GM12873 (cell line): ENCODE measurements around the gene PSMB4.

Experiments used
- TF ChIP-seq, protein P1 (sequence below): IDR thresholded peaks from 2 replicates; pipeline ENCODE4 v1.5.1; 2012; ENCODE audit warnings: low read depth, mild to moderate bottlenecking, moderate library complexity, low read length, control low read depth; ENCODE audit not compliant: insufficient read depth; ENCODE audit errors: missing control alignments

Gene PSMB4

DNA sequence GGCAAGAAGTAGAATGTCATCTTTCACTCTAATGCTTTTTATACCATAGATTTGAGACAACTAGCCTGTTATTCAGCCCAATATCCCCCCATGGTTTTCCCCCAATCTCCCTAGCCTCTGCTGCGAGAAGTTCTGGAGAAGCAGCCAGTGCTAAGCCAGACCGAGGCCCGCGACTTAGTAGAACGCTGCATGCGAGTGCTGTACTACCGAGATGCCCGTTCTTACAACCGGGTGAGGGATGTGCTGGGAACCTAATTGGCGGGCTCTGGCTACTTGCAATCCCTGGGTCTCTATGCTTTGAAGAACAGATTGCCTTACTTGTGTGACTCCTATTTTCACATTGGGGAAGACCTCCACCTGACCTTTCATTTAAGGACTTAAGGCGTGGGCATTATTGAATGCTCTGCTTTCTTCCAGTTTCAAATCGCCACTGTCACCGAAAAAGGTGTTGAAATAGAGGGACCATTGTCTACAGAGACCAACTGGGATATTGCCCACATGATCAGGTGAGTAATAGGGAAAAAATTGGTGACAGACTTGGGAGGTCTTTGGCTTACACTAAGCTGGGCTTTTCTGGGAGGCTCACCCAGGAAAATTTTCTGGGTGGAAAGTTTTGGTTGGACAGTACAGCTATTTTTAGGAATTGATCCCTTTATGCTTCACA lies 1.9 kb downstream of the PSMB4 start:
- TF ChIP-seq, protein P1, sequence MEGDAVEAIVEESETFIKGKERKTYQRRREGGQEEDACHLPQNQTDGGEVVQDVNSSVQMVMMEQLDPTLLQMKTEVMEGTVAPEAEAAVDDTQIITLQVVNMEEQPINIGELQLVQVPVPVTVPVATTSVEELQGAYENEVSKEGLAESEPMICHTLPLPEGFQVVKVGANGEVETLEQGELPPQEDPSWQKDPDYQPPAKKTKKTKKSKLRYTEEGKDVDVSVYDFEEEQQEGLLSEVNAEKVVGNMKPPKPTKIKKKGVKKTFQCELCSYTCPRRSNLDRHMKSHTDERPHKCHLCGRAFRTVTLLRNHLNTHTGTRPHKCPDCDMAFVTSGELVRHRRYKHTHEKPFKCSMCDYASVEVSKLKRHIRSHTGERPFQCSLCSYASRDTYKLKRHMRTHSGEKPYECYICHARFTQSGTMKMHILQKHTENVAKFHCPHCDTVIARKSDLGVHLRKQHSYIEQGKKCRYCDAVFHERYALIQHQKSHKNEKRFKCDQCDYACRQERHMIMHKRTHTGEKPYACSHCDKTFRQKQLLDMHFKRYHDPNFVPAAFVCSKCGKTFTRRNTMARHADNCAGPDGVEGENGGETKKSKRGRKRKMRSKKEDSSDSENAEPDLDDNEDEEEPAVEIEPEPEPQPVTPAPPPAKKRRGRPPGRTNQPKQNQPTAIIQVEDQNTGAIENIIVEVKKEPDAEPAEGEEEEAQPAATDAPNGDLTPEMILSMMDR: no peak

DNA sequence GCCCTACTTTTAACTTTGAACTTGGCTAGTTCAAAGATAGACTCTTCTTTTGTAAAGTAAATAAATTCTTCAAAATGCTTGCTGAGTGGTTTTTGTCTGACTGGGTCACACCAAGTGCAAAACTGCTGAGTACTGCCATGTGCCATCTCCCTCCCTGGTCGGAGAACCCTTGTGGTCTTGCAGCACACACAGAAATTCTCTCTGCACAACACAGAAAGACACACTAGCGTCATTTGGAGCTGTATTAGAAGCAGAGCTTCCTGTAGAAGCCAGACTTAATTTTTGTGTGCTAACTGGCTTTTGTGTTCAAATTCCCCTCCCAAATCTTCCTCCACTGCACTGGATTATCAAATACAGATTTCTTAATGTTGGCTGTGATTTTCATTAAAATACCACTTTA lies 2.5 kb downstream of the PSMB4 start:
- TF ChIP-seq, protein P1: no peak

DNA sequence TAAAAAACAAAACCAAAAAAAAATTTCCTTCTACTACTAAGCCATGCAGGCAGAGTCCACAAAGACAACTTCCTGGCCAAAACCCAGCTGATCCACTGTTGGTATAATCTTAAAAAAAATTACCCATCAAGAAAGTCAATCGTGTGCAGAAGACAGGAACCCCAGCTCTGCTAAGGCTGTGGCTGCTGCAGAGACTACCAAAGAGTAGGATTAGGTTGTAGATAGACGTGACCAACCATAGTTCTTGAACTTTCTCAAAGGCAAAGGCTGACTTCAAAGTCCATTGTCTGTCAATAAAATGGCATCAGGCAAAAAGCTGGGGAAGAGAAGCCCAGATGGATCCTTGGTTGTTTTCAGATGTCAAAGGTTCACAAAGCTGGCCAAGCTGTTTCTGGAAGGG lies 3.4 kb downstream of the PSMB4 start:
- TF ChIP-seq, protein P1: no peak

DNA sequence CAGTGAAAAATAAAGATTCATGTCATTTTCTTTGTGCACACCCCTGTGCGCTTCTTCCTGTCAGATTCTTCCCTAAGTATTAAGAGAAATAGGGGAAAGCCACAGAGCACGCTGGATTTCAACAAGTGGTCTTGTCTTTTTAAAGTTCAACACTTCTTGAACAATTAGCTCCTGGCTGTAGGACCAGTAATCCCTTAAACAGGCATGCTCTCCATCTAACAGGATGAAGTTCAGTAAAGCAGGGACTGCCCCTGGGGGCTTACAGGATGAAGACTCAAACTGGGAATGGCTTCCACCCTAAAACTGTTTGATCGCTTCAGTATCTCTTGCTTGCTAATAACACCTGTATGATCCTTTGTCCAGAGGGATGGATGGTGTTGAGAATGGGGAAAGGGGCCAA lies 4.2 kb downstream of the PSMB4 start:
- TF ChIP-seq, protein P1: no peak

DNA sequence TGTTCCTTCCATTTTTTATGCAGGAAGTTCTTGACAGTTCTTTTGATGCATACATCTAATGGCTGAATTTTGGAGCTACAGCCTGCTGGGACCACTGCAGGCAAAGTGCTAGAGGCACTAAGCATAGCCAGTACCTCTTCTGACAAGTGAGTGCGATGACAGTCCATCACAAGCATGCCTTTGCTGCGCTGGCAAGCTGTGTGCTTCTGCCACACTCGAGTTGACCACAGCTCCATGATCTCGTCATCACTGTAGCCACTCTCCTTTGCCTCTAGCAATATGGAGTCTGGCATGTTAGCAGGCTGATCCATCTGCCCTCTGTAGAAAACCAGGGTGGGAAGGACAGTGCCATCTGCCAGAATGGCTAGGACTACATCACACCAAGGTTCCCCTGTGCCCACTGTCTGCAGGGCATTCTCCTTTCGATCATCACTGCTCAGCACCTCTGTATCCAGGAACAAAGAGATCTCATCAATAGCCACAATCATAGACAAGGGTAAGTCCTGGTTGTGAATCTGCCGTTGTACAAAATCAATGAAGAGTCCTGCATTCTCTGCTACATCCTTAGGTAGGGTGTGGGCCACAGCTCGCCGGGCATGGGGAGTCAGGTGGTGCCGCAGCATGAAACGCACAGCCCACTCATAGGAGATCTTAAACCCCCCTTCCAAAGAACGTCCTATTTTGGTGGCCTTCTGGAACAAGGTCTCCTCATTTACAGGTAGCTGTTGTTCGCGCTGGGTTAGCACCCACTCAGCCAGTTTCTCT lies 6.0 kb downstream of the PSMB4 start:
- TF ChIP-seq, protein P1: no peak

DNA sequence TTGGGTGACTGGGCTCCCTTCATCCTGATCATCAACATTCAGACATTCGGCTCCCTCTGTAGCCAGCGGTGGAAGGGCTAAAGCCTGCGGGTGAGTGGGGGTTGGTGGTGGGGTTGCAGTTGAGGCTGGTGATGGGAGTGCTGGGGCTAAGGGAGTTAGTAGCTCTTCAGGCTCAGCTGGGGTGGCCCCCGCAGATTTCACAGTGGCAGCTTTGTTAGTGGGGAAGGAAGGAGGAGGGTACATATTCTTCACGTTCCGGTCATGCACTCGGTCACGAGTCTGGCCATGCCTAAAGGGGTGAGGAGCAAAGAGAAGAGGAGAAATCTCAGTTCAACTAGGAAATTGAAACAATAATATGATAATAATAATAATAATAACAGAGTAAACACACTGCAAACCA lies 6.8 kb downstream of the PSMB4 start:
- TF ChIP-seq, protein P1: no peak

DNA sequence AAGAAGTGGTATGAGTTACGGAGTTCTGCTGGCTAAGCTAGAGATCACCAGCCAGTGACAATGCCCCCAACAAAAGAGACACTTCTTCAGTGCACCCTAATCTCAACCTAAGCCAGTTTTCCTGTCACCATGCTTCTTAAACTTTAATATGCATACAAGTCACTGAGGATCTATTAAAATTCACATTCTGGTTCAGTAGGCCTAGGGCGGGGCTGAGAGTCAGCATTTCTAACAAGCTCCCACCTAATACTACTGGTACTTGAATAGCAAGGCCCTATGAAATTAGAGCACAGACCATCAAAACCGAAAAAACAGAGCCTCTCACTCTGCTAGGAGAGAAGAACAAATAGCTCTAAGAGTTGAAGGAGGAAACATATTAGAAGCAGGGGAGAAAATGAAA lies 7.9 kb downstream of the PSMB4 start:
- TF ChIP-seq, protein P1: no peak
